Measurements from ENCODE around the gene CARM1.
"Not testable (repeated sequence)": the region's sequence is repeated elsewhere in the genome, so short reads cannot be mapped to it uniquely, and the experiment has no call there.

DNA sequence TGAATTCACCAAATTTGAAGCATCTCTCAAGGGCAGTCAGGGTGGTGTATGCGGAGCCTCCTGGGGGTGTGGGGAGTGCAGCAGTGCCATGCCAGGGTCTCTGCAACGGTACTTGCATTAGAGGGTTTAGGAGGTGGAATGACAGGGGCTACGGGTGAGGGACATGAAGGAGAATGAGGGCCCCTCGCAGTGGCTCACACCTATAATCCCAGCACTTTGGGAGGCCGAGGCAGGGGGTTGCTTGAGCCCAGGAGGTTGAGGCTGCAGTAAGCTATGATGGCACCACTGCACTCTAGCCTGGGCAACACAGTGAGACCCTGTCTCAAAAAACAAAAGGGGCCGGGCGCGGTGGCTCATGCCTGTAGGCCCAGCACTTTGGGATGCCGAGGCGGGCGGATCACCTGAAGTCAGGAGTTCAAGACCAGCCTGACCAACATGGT, 1.5 kb upstream of the CARM1 start:
- TF ChIP-seq CTCF (conservative IDR thresholded peaks at IDR 0.05; ENCODE audit: low read depth, low read length); EZH2phosphoT487 (IDR thresholded peaks at IDR 0.05; ENCODE audit: borderline replicate concordance, low read length); EZH2 (IDR thresholded peaks at IDR 0.05; ENCODE audit: low read length, unreplicated experiment): not testable (repeated sequence)
